Measurements from ENCODE around the gene SERP2. TPM values are rescaled to one million over a fixed set of nuclear protein-coding genes. Genes with fewer than 3 reads are reported as not detected.
"Not testable (repeated sequence)": the region's sequence is repeated elsewhere in the genome, so short reads cannot be mapped to it uniquely, and the experiment has no call there.

The SERP2 gene
- total RNA-seq = 0.26 and 0.35 TPM in 2 replicates

DNA sequence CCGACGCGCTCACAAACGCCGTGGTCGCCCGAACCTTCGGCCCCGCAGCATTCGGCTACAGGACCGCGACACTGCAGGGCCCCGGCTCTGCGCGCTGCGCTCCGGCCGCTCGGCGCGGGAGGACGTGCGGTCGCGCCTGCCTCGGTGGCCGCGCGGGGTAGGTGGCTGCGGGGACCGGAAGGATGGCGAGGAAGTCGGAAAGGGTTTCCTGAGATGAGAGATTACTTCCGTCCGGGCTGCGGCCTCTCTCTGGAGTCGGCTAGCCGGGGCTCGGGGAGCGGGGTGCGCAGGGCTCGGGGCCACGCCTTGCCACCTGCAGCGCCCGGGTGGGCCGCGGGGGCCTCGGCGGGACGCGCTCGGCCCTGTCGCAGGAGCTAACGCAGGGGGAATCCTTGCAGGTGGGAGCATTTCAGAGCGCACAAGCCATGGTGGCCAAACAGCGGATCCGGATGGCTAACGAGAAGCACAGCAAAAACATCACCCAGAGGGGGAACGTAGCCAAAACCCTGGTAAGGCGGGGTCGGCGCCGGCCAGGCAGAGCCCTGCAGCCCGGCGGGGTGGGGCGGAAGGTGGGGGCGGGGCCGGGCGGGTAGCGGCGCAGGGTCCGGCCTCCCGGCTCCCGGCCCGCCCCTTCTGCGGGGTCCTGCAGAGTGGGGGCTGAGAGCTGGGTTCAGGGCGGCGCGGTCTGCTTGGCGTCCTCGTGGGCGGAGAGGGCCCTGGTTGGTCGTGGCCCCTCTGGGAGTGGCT is at the start of gene SERP2:
Gene SERP2 (plus strand): TSS at position 224 of the 747 bp plus-strand sequence. CDS start 202 bp downstream, at position 426.
- no peak for DNase-seq (ENCODE audit: low read depth, low spot score)

GRCh38 chr13:44326961-44327360 is 46.7 kb upstream of the SERP2 start:
- DNase-seq (ENCODE audit: low read depth, low spot score) = no peak

- DNase-seq (ENCODE audit: low read depth, low spot score) = not testable (repeated sequence)
These were observed 44.6 kb upstream of the SERP2 start for GRCh38 chr13:44329041-44329440.

DNA sequence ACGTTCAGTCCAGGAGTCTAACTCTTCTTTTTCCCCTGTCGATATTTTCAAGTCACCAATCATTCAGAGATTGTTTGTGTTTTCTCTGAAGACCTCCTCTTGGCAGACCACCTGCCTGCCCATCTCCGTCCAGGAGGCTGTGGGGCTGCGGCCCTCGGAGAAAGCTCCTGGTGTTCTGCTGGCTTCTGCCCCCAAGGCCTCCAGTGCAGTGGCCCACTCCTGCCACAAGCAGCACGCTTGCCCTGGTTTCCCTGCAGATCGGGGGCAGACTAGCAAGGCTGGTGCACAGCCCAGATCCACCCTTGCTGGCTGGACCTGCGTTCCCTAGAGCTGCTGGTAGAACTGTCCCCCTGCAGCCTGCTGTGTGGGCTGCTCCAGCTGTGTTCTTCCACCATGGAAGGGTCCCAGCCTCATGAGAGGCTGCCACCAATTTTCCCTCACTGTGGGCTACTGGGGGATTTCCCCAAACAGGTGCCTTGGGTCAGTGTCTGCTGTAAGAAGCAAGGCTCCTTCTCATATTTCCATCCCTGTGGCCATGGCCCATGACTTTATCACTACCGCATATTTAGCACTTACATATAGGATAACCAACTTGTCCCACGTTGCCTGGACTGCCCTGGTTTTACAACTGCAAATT is 43.6 kb upstream of the SERP2 start:
- DNase-seq (ENCODE audit: low read depth, low spot score) = no peak

DNA sequence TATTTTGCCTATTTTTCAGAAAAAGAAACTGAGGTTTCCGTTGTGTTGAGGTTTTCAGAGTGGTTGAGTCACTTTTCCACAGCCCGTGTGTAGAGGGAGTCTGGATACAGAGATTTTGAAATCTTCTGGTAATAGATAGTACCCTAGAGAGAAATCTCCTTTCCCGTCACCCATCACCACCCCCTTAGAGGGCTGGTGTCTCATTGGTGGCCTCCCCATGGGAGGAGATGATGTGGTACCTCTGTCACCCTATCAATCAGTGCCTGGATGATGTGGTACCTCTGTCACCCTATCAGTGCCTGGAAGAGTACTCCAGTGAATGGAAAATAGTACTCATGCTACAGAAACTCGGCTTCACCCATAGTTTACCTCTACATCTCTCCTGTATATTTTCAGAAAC is 42.2 kb upstream of the SERP2 start:
- no peak for DNase-seq (ENCODE audit: low read depth, low spot score)

GRCh38 chr13:44331912-44332851 is 41.4 kb upstream of the SERP2 start:
- no peak for DNase-seq (ENCODE audit: low read depth, low spot score)

GRCh38 chr13:44333950-44334655 is 39.5 kb upstream of the SERP2 start:
- DNase-seq (ENCODE audit: low read depth, low spot score) = no peak

- no peak for DNase-seq (ENCODE audit: low read depth, low spot score)
These were observed 38.9 kb upstream of the SERP2 start for GRCh38 chr13:44334751-44335150.

GRCh38 chr13:44336934-44337333 is 36.7 kb upstream of the SERP2 start:
- DNase-seq (ENCODE audit: low read depth, low spot score) = no peak

DNA sequence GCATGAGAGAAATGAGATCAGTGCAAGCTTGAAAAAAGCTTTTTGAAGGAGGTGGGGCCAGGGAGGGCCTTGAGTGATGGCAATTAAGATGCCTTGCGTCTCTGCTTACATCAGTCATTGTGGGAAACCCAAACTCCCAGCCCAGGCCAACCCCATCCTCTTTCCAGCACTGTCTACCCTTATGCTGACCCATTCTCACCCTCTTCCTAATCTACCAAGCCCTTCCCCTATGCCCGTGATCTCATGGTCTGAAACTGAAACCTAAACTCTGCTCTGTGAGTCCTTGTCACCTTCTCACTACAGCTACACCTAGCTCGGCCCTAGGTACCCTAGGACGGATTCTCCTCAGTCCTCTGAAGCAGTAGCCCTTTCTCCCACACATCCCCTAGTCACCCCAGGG is 36.0 kb upstream of the SERP2 start:
- no peak for DNase-seq (ENCODE audit: low read depth, low spot score)

DNA sequence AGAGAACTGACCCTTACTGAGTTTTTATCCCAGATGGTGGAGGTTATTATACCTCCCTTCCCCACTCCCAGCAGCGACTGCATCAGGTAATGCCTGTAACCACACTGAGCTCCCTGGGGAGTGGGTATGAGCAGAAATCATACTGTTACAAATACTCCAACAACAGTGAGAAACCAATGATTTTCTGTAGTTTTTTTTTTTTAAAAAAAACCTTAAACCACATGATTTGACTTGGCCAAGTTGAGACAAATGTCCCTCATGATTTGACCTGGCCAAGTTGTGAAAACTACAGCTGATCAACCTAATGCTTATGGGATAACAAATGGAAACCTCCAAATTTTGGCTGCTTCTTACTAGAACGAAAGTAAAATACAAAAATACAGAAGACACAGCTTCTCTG is 33.1 kb upstream of the SERP2 start:
- no peak for DNase-seq (ENCODE audit: low read depth, low spot score)

GRCh38 chr13:44342741-44343140 is 30.9 kb upstream of the SERP2 start:
- no peak for DNase-seq (ENCODE audit: low read depth, low spot score)

GRCh38 chr13:44346534-44346933 is 27.1 kb upstream of the SERP2 start:
- DNase-seq (ENCODE audit: low read depth, low spot score) = no peak

DNA sequence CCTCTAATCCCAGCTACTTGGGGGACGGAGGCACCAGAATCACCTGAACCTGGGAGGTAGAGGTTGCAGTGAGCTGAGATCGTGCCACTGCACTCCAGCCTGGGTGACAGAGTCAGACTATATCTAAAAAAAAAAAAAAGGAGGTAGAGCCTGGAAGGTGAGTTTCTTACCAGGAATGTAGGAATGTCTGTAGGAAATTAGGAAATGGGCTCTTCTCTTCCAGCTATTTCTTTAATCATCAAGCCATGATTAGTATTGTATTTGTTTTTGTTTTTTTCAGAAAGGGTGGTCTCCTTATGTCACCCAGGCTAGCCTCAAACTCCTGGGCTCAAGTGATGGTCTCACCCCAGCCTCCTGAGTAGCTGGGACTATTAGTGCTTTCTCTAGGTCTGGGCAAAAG is 26.3 kb upstream of the SERP2 start:
- DNase-seq (ENCODE audit: low read depth, low spot score) = no peak

GRCh38 chr13:44347949-44348348 is 25.7 kb upstream of the SERP2 start:
- no peak for DNase-seq (ENCODE audit: low read depth, low spot score)

DNA sequence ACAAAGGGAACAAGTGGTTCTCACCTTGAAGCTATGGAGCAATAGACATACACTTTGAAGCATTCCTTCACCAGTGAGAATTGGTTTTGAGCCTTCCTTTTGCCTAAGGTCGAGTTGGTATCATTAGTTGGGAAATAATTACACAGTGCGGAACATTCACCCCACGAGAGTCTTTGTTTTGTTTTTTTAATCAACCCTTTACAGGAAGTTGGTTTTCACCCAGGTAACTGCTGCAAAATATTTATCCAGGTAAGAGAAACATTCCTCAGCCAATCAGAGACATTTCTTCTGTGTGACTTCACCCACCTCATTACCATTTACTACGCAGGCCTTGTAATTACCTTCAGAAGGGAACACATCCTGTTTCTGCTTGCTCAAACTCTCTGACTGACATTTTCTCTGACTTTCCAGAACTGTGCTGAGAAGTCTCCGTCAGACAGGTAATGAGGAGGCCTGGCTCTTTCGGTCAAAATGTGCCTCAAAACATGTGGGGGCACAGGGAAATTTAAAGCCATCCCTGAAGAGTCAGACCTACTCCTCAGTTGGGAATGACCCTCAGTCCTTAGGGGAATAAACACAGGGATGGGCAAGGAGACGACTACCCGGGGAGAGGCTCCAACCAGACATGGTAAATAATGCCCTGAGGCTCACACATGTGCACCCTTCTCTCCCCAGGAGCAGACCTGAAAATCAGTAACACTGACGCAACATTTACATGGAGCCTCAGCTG is 22.7 kb upstream of the SERP2 start:
- no peak for DNase-seq (ENCODE audit: low read depth, low spot score)

DNA sequence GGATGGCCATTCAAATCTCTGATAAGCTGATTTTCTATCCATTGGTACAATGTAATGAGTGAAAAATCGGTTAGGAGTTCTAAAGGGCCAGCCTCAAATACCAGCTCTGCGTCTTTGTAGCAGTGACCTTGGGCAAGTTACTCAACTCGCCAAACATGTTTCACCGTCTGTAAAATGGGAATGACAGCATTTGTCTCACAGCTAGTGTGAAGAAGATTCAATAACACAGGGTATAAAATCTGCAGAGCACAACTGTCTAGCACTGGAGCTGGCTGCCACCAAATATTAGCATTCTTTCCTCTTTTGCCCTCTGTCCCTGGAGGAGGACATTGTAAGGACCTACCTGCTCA is 22.1 kb upstream of the SERP2 start:
- DNase-seq (ENCODE audit: low read depth, low spot score) = no peak

GRCh38 chr13:44352202-44352601 is 21.4 kb upstream of the SERP2 start:
- no peak for DNase-seq (ENCODE audit: low read depth, low spot score)

DNA sequence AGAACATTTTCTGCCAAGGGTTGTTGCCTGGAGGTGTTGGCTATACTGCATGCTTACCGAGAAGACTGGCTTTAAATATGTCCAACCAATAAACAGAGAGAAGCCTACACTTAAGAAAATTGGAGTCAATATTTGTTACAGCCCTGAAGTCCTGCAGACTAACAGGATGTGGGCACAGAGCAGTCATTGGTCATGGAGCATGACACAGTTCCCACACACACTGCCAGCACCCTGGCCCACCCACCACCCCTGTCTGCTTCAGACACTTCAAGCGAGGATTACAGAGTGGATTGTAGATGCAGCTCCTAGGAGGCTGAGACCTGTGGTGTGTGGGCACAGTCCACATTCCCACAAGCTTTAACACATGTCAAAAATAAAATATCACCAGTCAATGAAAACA is 21.0 kb upstream of the SERP2 start:
- DNase-seq (ENCODE audit: low read depth, low spot score) = no peak

DNA sequence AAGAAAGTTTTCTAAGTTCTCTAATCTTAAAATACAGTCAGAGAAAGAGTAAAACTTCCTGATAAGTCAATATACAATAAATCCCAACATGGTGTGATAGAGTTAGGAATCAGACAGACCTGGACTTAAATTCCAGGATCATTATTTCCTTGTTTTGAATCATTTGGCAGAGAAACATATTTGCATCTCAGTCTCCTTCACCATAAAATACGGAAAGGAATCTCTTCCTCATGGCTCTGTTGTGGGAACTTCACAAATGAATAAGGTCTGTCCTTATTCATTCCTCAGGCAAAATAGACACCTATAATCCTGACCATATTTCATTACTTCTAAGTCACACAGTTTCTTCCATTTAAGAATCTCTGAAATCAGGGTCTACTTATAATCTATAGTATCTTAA is 19.3 kb upstream of the SERP2 start:
- no peak for DNase-seq (ENCODE audit: low read depth, low spot score)

GRCh38 chr13:44354884-44355283 is 18.7 kb upstream of the SERP2 start:
- no peak for DNase-seq (ENCODE audit: low read depth, low spot score)
